HepG2 (cell line): Measurements from ENCODE around the gene LUC7L. TPM values are rescaled to one million over a fixed set of nuclear protein-coding genes. Genes with fewer than 3 reads are reported as not detected.
A peak's percentile ranks its signal among the peaks of the same experiment; 100 is the strongest.
"Not testable (repeated sequence)": the region's sequence is repeated elsewhere in the genome, so short reads cannot be mapped to it uniquely, and the experiment has no call there.

Experiments used
- ATAC-seq: fragments of 200-7000 bp; cut with Tn5 transposase; 3 replicates; pipeline ENCODE4 v1.9.1; 2020; ENCODE audit warnings: mild to moderate bottlenecking, moderate library complexity
- BruUV-seq: library from RNA; stranded (reverse); fragments of 400-500 nt; replicated peaks from 2 replicates; lab custom pipeline; 2021; lab: Mats Ljungman, UMichigan
- CTCF ChIA-PET: fragments of 300-600 bp; formaldehyde crosslinking; extraction: SDS; loops from one replicate; lab custom pipeline; 2021; ENCODE audit warnings: low total read pairs, inconsistent platforms, low intra/inter-chr PET ratio; lab: Yijun Ruan, JAX
- POLR2A ChIA-PET: fragments of 350-600 bp; sonication (Branson Sonifier 250); formaldehyde crosslinking; loops from one replicate; lab custom pipeline; 2020; ENCODE audit warnings: antibody characterized with exemption, inconsistent platforms; lab: Yijun Ruan, JAX
- DNase-seq: peaks from one replicate; pipeline ENCODE4 v3.0.0-alpha.2; 2015; ENCODE audit warnings: low spot score
- FAIRE-seq: peaks from 3 replicates; lab custom pipeline; 2011; peaks lifted over from hg19 to GRCh38; lab: Jason Lieb, UNC
- H2AFZ ChIP-seq: one replicate; pipeline ENCODE4 v1.6.1; 2011; ENCODE audit warnings: low read length, inconsistent platforms
- H3K27ac ChIP-seq: fragments of 300-600 bp; 3 replicates; pipeline ENCODE4 v1.8.0; 2011; ENCODE audit warnings: mixed run types, mild to moderate bottlenecking, mixed read lengths, low read length, inconsistent platforms; ENCODE audit not compliant: insufficient read depth; ENCODE audit errors: extremely low read length
- H3K27me3 ChIP-seq, 2 experiments: fragments of 200-600 bp in 1 of 2; 2 replicates in 1 of 2; 3 replicates in 1 of 2; pipeline versions ENCODE4 v1.6.0 to v1.8.0; 2011; ENCODE audit warnings: low read length in 2 of 2, mild to moderate bottlenecking in 2 of 2, moderate library complexity in 2 of 2, inconsistent platforms in 1 of 2; ENCODE audit not compliant: insufficient read depth in 2 of 2, control insufficient read depth in 1 of 2
- H3K36me3 ChIP-seq, 2 experiments: fragments of 200-600 bp in 1 of 2; replicated peaks in 1 of 2; 2 replicates in 1 of 2; 3 replicates in 1 of 2; pipeline versions ENCODE4 v1.5.1 to v1.8.0; 2011; ENCODE audit warnings: low read length in 2 of 2, inconsistent platforms in 1 of 2; ENCODE audit not compliant: insufficient read depth in 2 of 2, control insufficient read depth in 1 of 2
- H3K4me1 ChIP-seq: 2 replicates; pipeline ENCODE4 v1.5.1; 2012; ENCODE audit warnings: low read length, inconsistent platforms; ENCODE audit not compliant: insufficient read depth
- H3K4me2 ChIP-seq: 2 replicates; pipeline ENCODE4 v1.6.0; 2011; ENCODE audit warnings: low read depth, low read length, inconsistent platforms
- H3K4me3 ChIP-seq, 3 experiments: fragments of 200-600 bp in 1 of 3; sonication (generic), shearing (Covaris generic) in 1 of 3; replicated peaks in 1 of 3; 2 replicates each; pipeline ENCODE4 v1.5.1; 2011 to 2016; ENCODE audit warnings: low read length in 3 of 3, inconsistent platforms in 2 of 3, low read depth in 2 of 3, mild to moderate bottlenecking in 2 of 3, control low read depth in 1 of 3, mixed read lengths in 1 of 3; ENCODE audit not compliant: insufficient read depth in 1 of 3
- H3K79me2 ChIP-seq: one replicate; pipeline ENCODE4 v1.6.1; 2011; ENCODE audit warnings: low read length, inconsistent platforms; ENCODE audit not compliant: insufficient read depth
- H3K9ac ChIP-seq: 2 replicates; pipeline ENCODE4 v1.6.0; 2011; ENCODE audit warnings: mild to moderate bottlenecking, low read depth, low read length, inconsistent platforms; ENCODE audit not compliant: insufficient read depth
- H3K9me3 ChIP-seq: 2 replicates; pipeline ENCODE4 v1.5.1; 2012; ENCODE audit warnings: mild to moderate bottlenecking, low read length
- H4K20me1 ChIP-seq: 2 replicates; pipeline ENCODE4 v1.6.0; 2011; ENCODE audit warnings: inconsistent platforms, mild to moderate bottlenecking, low read length, moderate library complexity; ENCODE audit not compliant: insufficient read depth
- AGO2 ChIP-seq: fragments of 200-400 bp; formaldehyde crosslinking; optimal IDR thresholded peaks from 2 replicates; pipeline ENCODE3; 2017; ENCODE audit warnings: mild to moderate bottlenecking, low read depth, low read length, moderate library complexity
- MEIS2 ChIP-seq: sonication (generic); formaldehyde crosslinking; IDR thresholded peaks from 2 replicates; pipeline ENCODE4 v1.9.0; 2021; ENCODE audit warnings: mild to moderate bottlenecking, missing genetic modification reagents
- MIER2 ChIP-seq: IDR thresholded peaks from 2 replicates; pipeline ENCODE4 v1.6.1; 2016; ENCODE audit warnings: missing biosample characterization, missing genetic modification reagents
- NFKB2 ChIP-seq: sonication (generic); formaldehyde crosslinking; IDR thresholded peaks from 2 replicates; pipeline ENCODE4 v1.4.0; 2020; ENCODE audit warnings: missing genetic modification reagents, borderline replicate concordance
- SALL1 ChIP-seq: sonication (generic); formaldehyde crosslinking; IDR thresholded peaks from 2 replicates; pipeline ENCODE4 v1.8.0; 2022; ENCODE audit warnings: mild to moderate bottlenecking, missing genetic modification reagents
- SALL2 ChIP-seq: sonication (generic); formaldehyde crosslinking; IDR thresholded peaks from 2 replicates; pipeline ENCODE4 v1.8.1; 2023; ENCODE audit warnings: mild to moderate bottlenecking, missing genetic modification reagents, inconsistent platforms
- SAP130 ChIP-seq: IDR thresholded peaks from 2 replicates; pipeline ENCODE4 v1.6.1; 2016; ENCODE audit warnings: low read depth
- ZNF256 ChIP-seq: sonication (generic); formaldehyde crosslinking; conservative IDR thresholded peaks from 2 replicates; pipeline ENCODE4 v1.4.0; 2020; ENCODE audit warnings: missing genetic modification reagents
- WGBS: methylation state at CpG from one replicate; pipeline ENCODE4 v1.1.6; 2017; ENCODE audit warnings: low lambda C conversion rate; 5-methylcytosine and 5-hydroxymethylcytosine counted together
- in situ Hi-C: cut with HindIII; loops from 2 replicates; pipeline ENCODE4 v1.10.0; 2017; ENCODE audit warnings: low pct_unique_long_range_greater_than_20kb; ENCODE audit not compliant: extremely low pct_ligation_motif_present
- intact Hi-C: fragments of 100-400 bp; cut with micrococcal nuclease; formaldehyde crosslinking; loops from one replicate; pipeline ENCODE4 v1.10.0; 2022; ENCODE audit not compliant: unreplicated experiment
- polyA plus RNA-seq, 8 experiments: library from polyadenylated mRNA; depleted of rRNA in 3 of 8; stranded (reverse) in 7 of 8; unstranded in 1 of 8; fragments of >200 nt; fragmentation: Illumina TruSeq in 4 of 8; extraction: Trizol in 4 of 8; gene quantifications; 2 replicates each; pipeline versions ENCODE4 v1.2.1 to v1.2.3, GENCODE V29; 2011 to 2016; ENCODE audit warnings: low read depth in 4 of 8, missing spikeins in 1 of 8, mixed read lengths in 1 of 8; ENCODE audit not compliant: insufficient read depth in 1 of 8
- total RNA-seq, 5 experiments: library from RNA; depleted of rRNA; stranded (reverse); fragments of >200 nt; fragmentation: Illumina TruSeq; extraction: Trizol; gene quantifications; 2 replicates each; pipeline ENCODE4 v1.2.3, GENCODE V29; 2016; ENCODE audit warnings: low read depth in 1 of 5
- TF ChIP-seq, protein P1 (sequence below), 2 experiments: IDR thresholded peaks; 2 replicates each; pipeline ENCODE4 v1.6.1; 2011 to 2012; ENCODE audit warnings: low read length in 2 of 2, borderline replicate concordance in 1 of 2, low read depth in 1 of 2, mild to moderate bottlenecking in 1 of 2, moderate library complexity in 1 of 2

LUC7L gene
- total and polyA plus RNA-seq, 2 of the 13 experiments (the other 11 are each of a cell fraction or from before 2014, with no cell fraction given): 48.7 to 56.9 TPM

DNA sequence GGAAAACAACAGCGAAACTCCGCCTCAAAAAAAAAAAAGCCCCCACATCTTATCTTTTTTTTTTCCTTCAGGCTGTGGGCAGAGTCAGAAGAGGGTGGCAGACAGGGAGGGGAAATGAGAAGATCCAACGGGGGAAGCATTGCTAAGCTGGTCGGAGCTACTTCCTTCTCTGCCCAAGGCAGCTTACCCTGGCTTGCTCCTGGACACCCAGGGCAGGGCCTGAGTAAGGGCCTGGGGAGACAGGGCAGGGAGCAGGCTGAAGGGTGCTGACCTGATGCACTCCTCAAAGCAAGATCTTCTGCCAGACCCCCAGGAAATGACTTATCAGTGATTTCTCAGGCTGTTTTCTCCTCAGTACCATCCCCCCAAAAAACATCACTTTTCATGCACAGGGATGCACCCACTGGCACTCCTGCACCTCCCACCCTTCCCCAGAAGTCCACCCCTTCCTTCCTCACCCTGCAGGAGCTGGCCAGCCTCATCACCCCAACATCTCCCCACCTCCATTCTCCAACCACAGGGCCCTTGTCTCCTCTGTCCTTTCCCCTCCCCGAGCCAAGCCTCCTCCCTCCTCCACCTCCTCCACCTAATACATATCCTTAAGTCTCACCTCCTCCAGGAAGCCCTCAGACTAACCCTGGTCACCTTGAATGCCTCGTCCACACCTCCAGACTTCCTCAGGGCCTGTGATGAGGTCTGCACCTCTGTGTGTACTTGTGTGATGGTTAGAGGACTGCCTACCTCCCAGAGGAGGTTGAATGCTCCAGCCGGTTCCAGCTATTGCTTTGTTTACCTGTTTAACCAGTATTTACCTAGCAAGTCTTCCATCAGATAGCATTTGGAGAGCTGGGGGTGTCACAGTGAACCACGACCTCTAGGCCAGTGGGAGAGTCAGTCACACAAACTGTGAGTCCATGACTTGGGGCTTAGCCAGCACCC, 54.0 kb downstream of the LUC7L start:
- Histone ChIP-seq H4K20me1 (0 out of 2 replicates have a peak, but pooled peaks cover 6% of the 10 kb centered on the region), H3K4me2 (no peak overlapping the region), H3K9me3 (no peaks in the 10 kb centered on the region), H3K27ac (no peak overlapping the region), H3K9ac (no peak overlapping the region), H3K4me1 (peaks cover 15% of the 10 kb centered on the region), H3K4me3 (no peak overlapping the region), H3K27me3 (peaks cover 0 to 21% of the 10 kb centered on the region in 2 experiments; a peak in 4 of 5 replicates), H3K79me2 (no peaks in the 10 kb centered on the region), H3K36me3 (no peaks in the 10 kb centered on the region), H2AFZ (no peak overlapping the region)
- POLR2A ChIA-PET: no interaction called here
- ATAC-seq (no peak), FAIRE-seq (no peak), DNase-seq (no peak)
- intact Hi-C loops: no loop called here
- 33% methylated on average over 7 of the region's 8 CpGs for WGBS
- CTCF ChIA-PET: no interaction called here
- in situ Hi-C loops: no loop called here
- BruUV-seq: no TSS peak
- no peak for TF ChIP-seq AGO2

DNA sequence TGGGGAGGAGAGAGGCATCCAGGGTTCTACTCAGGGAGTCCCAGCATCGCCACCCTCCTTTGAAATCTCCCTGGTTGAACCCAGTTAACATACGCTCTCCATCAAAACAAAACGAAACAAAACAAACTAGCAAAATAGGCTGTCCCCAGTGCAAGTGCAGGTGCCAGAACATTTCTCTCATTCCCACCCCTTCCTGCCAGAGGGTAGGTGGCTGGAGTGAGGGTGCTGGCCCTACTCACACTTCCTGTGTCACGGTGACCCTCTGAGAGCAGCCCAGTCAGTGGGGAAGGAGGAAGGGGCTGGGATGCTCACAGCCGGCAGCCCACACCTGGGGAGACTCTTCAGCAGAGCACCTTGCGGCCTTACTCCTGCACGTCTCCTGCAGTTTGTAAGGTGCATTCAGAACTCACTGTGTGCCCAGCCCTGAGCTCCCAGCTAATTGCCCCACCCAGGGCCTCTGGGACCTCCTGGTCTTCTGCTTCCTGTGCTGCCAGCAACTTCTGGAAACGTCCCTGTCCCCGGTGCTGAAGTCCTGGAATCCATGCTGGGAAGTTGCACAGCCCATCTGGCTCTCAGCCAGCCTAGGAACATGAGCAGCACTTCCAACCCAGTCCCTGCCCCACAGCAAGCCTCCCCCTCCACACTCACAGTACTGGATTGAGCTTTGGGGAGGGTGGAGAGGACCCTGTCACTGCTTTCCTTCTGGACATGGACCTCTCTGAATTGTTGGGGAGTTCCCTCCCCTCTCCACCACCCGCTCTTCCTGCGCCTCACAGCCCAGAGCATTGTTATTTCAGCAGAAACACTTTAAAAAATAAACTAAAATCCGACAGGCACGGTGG, 55.1 kb downstream of the LUC7L start:
- H3K9ac ChIP-seq, H2AFZ ChIP-seq, H3K9me3 ChIP-seq, CTCF ChIA-PET, H3K36me3 ChIP-seq, FAIRE-seq, H4K20me1 ChIP-seq, in situ Hi-C loops, H3K27ac ChIP-seq, H3K4me2 ChIP-seq, H3K4me1 ChIP-seq, POLR2A ChIA-PET, intact Hi-C loops, H3K4me3 ChIP-seq, H3K79me2 ChIP-seq, BruUV-seq, ATAC-seq, DNase-seq: not testable (repeated sequence)
- peaks cover 0 to 21% of the 10 kb centered on the region in 2 experiments; a peak in 4 of 5 replicates for H3K27me3 ChIP-seq
- TF ChIP-seq MEIS2 (CRISPR knock-in tag) (0 out of 2 replicates have a peak, but pooled peaks have one; percentile 12), ZNF256 (0 out of 2 replicates have a peak, but pooled peaks have one; percentile 64), MIER2 (CRISPR knock-in tag) (peak; percentile 91), NFKB2 (CRISPR knock-in tag) (peak; percentile 30; the same call in 1 of the 2 replicates), SALL1 (0 out of 2 replicates have a peak, but pooled peaks have one; percentile 21), SALL2 (CRISPR knock-in tag) (peak; percentile 80; the same call in 1 of the 2 replicates), SAP130 (peak; percentile 30; the same call in 1 of the 2 replicates)
- TF ChIP-seq, protein P1, sequence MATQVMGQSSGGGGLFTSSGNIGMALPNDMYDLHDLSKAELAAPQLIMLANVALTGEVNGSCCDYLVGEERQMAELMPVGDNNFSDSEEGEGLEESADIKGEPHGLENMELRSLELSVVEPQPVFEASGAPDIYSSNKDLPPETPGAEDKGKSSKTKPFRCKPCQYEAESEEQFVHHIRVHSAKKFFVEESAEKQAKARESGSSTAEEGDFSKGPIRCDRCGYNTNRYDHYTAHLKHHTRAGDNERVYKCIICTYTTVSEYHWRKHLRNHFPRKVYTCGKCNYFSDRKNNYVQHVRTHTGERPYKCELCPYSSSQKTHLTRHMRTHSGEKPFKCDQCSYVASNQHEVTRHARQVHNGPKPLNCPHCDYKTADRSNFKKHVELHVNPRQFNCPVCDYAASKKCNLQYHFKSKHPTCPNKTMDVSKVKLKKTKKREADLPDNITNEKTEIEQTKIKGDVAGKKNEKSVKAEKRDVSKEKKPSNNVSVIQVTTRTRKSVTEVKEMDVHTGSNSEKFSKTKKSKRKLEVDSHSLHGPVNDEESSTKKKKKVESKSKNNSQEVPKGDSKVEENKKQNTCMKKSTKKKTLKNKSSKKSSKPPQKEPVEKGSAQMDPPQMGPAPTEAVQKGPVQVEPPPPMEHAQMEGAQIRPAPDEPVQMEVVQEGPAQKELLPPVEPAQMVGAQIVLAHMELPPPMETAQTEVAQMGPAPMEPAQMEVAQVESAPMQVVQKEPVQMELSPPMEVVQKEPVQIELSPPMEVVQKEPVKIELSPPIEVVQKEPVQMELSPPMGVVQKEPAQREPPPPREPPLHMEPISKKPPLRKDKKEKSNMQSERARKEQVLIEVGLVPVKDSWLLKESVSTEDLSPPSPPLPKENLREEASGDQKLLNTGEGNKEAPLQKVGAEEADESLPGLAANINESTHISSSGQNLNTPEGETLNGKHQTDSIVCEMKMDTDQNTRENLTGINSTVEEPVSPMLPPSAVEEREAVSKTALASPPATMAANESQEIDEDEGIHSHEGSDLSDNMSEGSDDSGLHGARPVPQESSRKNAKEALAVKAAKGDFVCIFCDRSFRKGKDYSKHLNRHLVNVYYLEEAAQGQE (IDR thresholded peaks at IDR 0.05; ENCODE audit: borderline replicate concordance in 1 of 2, low read depth in 1 of 2, low read length in 2 of 2): peak; percentile 20 to 67
- 52% methylated on average over 6 of the region's 13 CpGs for WGBS
